Mesenchymal stem cell (in vitro differentiated cells and primary cell): Measurements from ENCODE around the gene KLC4. TPM values are rescaled to one million over a fixed set of nuclear protein-coding genes. Genes with fewer than 3 reads are reported as not detected.

ENCODE experiments used
- DNase-seq: peaks from one replicate; pipeline ENCODE4 v3.0.0-alpha.2; 2013
- H2AFZ ChIP-seq: one replicate; pipeline ENCODE4 v1.6.1; 2013; ENCODE audit warnings: low read depth, mild to moderate bottlenecking, control low read depth, inconsistent platforms, low read length, moderate library complexity
- H2AK5ac ChIP-seq: 2 replicates; pipeline ENCODE4 v1.6.1; 2013; ENCODE audit warnings: low read length, moderate library complexity, mild to moderate bottlenecking, inconsistent platforms; ENCODE audit not compliant: severe bottlenecking
- H2BK120ac ChIP-seq: one replicate; pipeline ENCODE4 v1.6.1; 2013; ENCODE audit warnings: low read depth, mild to moderate bottlenecking, inconsistent platforms, low read length, moderate library complexity
- H2BK12ac ChIP-seq, 2 experiments: one replicate each; pipeline ENCODE4 v1.6.1; 2013; ENCODE audit warnings: inconsistent platforms in 2 of 2, low read length in 2 of 2, mild to moderate bottlenecking in 2 of 2, moderate library complexity in 2 of 2, control low read depth in 1 of 2
- H2BK15ac ChIP-seq: one replicate; pipeline ENCODE4 v1.6.1; 2013; ENCODE audit warnings: mild to moderate bottlenecking, low read depth, inconsistent platforms; ENCODE audit not compliant: poor library complexity, severe bottlenecking
- H2BK5ac ChIP-seq: 2 replicates; pipeline ENCODE4 v1.6.1; 2013; ENCODE audit warnings: low read depth, mild to moderate bottlenecking, low read length, control low read depth, inconsistent platforms; ENCODE audit not compliant: poor library complexity, severe bottlenecking
- H3K14ac ChIP-seq, 2 experiments: one replicate each; pipeline ENCODE4 v1.6.1; 2013; ENCODE audit warnings: inconsistent platforms in 2 of 2, low read length in 2 of 2, control low read depth in 1 of 2, mild to moderate bottlenecking in 1 of 2, moderate library complexity in 1 of 2
- H3K18ac ChIP-seq, 2 experiments: one replicate each; pipeline ENCODE4 v1.6.1; 2013; ENCODE audit warnings: inconsistent platforms in 2 of 2, low read length in 2 of 2, control low read depth in 1 of 2, low read depth in 1 of 2, mild to moderate bottlenecking in 1 of 2
- H3K23ac ChIP-seq, 2 experiments: one replicate each; pipeline ENCODE4 v1.6.1; 2013; ENCODE audit warnings: inconsistent platforms in 2 of 2, low read length in 2 of 2, mild to moderate bottlenecking in 2 of 2, moderate library complexity in 2 of 2, control low read depth in 1 of 2
- H3K27ac ChIP-seq: 2 replicates; pipeline ENCODE4 v1.5.1; 2013; ENCODE audit warnings: mild to moderate bottlenecking, moderate library complexity, low read length, control low read depth, inconsistent platforms; ENCODE audit not compliant: poor library complexity, severe bottlenecking
- H3K27me3 ChIP-seq, 2 experiments: 2 replicates each; pipeline versions ENCODE4 v1.6.1 to v1.7.0; 2013; ENCODE audit warnings: low read length in 2 of 2, mild to moderate bottlenecking in 2 of 2, moderate library complexity in 2 of 2, control low read depth in 1 of 2, inconsistent platforms in 1 of 2; ENCODE audit not compliant: control insufficient read depth in 1 of 2, insufficient read depth in 1 of 2
- H3K36me3 ChIP-seq, 2 experiments: 2 replicates each; pipeline versions ENCODE4 v1.6.1 to v1.7.0; 2013; ENCODE audit warnings: low read length in 2 of 2, control low read depth in 1 of 2, inconsistent platforms in 1 of 2, low read depth in 1 of 2, mild to moderate bottlenecking in 1 of 2; ENCODE audit not compliant: insufficient read depth in 2 of 2, control insufficient read depth in 1 of 2
- H3K4ac ChIP-seq, 2 experiments: one replicate each; pipeline ENCODE4 v1.6.1; 2013; ENCODE audit warnings: inconsistent platforms in 2 of 2, low read length in 2 of 2, mild to moderate bottlenecking in 2 of 2, moderate library complexity in 2 of 2, control low read depth in 1 of 2, low read depth in 1 of 2
- H3K4me1 ChIP-seq: 2 replicates; pipeline ENCODE4 v1.6.1; 2013; ENCODE audit warnings: low read depth, low read length, control low read depth; ENCODE audit not compliant: control insufficient read depth, insufficient read depth
- H3K4me2 ChIP-seq: 2 replicates; pipeline ENCODE4 v1.6.1; 2013; ENCODE audit warnings: low read length, mild to moderate bottlenecking, inconsistent platforms; ENCODE audit not compliant: poor library complexity, severe bottlenecking
- H3K4me3 ChIP-seq, 2 experiments: 2 replicates each; pipeline versions ENCODE4 v1.5.1 to v1.7.0; 2013; ENCODE audit warnings: low read length in 2 of 2, mild to moderate bottlenecking in 2 of 2, control low read depth in 1 of 2, low read depth in 1 of 2; ENCODE audit not compliant: insufficient read depth in 1 of 2
- H3K79me1 ChIP-seq: replicated peaks from 2 replicates; pipeline ENCODE4 v1.6.1; 2013; ENCODE audit warnings: mild to moderate bottlenecking, control low read depth, low read length, inconsistent platforms; ENCODE audit not compliant: poor library complexity, severe bottlenecking
- H3K9ac ChIP-seq: 2 replicates; pipeline ENCODE4 v1.7.0; 2013; ENCODE audit warnings: mild to moderate bottlenecking, low read length, moderate library complexity
- H3K9me3 ChIP-seq: 2 replicates; pipeline ENCODE4 v1.7.0; 2013; ENCODE audit warnings: mild to moderate bottlenecking, low read length; ENCODE audit not compliant: control insufficient read depth
- H4K8ac ChIP-seq: one replicate; pipeline ENCODE4 v1.6.1; 2013; ENCODE audit warnings: inconsistent platforms, mild to moderate bottlenecking, low read length, moderate library complexity
- H4K91ac ChIP-seq: one replicate; pipeline ENCODE4 v1.6.1; 2013; ENCODE audit warnings: mild to moderate bottlenecking, low read length, inconsistent platforms
- WGBS: methylation state at CpG from one replicate; pipeline ENCODE4 v1.1.7; 2013; ENCODE audit warnings: mixed read lengths; 5-methylcytosine and 5-hydroxymethylcytosine counted together
- polyA plus RNA-seq, 2 experiments: library from polyadenylated mRNA; stranded (reverse); fragments of 200-250 nt; gene quantifications; one replicate each; pipeline ENCODE4 v1.2.3, GENCODE V29; 2013

KLC4 gene
- polyA plus RNA-seq (2013, experiment 1 of 2), result 9.8 TPM
- 10.1 TPM for polyA plus RNA-seq (2013, experiment 2 of 2)

DNA sequence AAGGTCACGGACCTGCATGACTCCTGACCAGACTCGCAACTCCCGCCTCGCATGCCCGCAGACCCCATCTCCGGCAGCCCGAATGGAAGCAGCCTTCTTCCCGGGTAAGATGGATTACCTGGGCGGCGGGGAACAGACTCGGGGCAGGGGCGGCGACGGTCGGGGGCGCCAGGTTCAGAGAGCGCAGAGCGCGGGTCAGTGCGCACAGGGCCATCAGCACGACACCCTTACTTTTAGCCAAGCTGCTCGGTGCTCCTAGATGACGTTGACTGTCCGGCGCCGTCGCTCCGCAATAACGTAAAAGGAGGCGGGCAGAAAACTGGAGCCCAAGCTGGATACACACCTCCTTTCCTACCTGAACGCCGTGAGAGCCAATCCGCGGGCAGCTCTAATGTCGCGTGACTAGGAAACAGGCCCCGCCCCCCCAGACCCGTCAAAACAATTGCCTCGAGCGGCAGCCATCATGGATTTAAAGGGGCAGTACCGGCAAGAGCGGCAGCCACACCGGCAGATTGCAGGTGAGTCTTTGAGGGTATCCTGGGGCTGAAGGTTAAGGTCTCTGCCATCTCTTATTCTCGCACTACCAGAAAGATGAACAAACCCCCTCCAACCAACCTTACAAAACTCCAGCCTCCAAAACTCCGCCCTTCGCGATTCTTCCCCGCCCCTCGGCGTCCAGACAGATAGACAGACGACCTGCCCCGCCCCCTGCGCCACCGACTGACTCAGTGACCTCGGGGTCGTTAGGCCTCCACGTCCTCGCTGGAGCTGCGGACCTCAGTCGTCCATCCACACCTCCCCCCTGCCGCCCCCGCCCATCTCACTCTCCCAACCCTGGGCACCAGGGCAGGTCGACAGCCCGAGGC is at the start of gene KLC4, which contains the start of gene MRPL2:
Gene KLC4, plus strand, starts transcription at position 464 of the 866 bp plus-strand sequence. CDS start 1,705 bp downstream, outside the sequence.
Gene MRPL2, minus strand, starts transcription at position 267 of the 866 bp plus-strand sequence. Its CDS starts 53 bp downstream, at position 214.
- Histone ChIP-seq H4K8ac (peak within 1 kb of the TSS; percentile 98), H2AFZ (peak within 1 kb of the TSS; percentile 95), H3K14ac (peak within 1 kb of the TSS in 1 of 2 experiments; percentile 90), H2BK15ac (peak within 1 kb of the TSS; percentile 70), H3K4ac (peak within 1 kb of the TSS; percentile 73 to 89), H3K9ac (peak within 1 kb of the TSS; percentile 99), H3K4me2 (peak within 1 kb of the TSS; percentile 86), H2BK12ac (peak within 1 kb of the TSS in 1 of 2 experiments; percentile 75), H3K18ac (peak within 1 kb of the TSS; percentile 91 to 96), H3K4me3 (peak within 1 kb of the TSS; percentile 93 to 99), H3K27me3 (no peaks in the 10 kb centered on the region), H2BK120ac (peak within 1 kb of the TSS; percentile 64), H3K36me3 (peaks cover 35 to 39% of the 10 kb centered on the region in 2 experiments), H4K91ac (peak within 1 kb of the TSS; percentile 90), H3K79me1 (peaks cover 21% of the 10 kb centered on the region), H3K23ac (peak within 1 kb of the TSS in 1 of 2 experiments; percentile 26), H3K9me3 (no peaks in the 10 kb centered on the region), H3K4me1 (peaks cover 11% of the 10 kb centered on the region), H3K27ac (peak within 1 kb of the TSS; percentile 66), H2AK5ac (peak within 1 kb of the TSS; percentile 59), H2BK5ac (peak within 1 kb of the TSS; percentile 40)
- under 1% methylated on average over 59 of the region's 64 CpGs for WGBS
- peak; percentile 99 for DNase-seq

DNA sequence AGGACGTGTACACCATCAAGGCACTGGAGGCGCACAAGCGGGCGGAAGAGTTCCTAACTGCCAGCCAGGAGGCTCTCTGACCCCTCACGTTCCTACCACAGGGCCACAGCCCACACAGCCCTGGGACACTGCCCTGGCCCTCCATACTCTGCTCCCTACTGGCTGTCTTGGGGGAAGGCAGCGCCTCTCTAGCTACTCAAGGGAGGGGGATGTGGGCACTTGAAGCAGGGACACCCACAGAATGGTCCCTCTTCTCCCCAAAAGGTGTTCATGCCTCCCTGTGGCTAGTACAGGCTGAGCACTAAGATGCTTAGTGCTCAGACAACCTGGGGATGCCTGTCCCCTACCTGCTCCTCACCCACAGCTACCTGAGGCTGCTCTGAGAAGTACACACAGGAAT is 48.2 kb upstream of the KLC4 start:
- H4K91ac ChIP-seq, result no peak overlapping the region
- no peak overlapping the region for H2BK15ac ChIP-seq
- H3K4me2 ChIP-seq, result no peak overlapping the region
- H2BK5ac ChIP-seq, result no peak overlapping the region
- peak overlapping the region; percentile 92 for H3K9ac ChIP-seq
- no peak overlapping the region for H2BK12ac ChIP-seq
- H3K4me3 ChIP-seq, result no peak overlapping the region
- H3K27ac ChIP-seq, result no peak overlapping the region
- H2BK120ac ChIP-seq, result no peak overlapping the region
- no peaks in the 10 kb centered on the region for H3K9me3 ChIP-seq
- H3K18ac ChIP-seq, result no peak overlapping the region
- peaks cover 62 to 63% of the 10 kb centered on the region in 2 experiments for H3K36me3 ChIP-seq
- no peak overlapping the region for H2AK5ac ChIP-seq
- H4K8ac ChIP-seq, result no peak overlapping the region
- H3K79me1 ChIP-seq, result peaks cover 31% of the 10 kb centered on the region
- H3K27me3 ChIP-seq, result no peaks in the 10 kb centered on the region
- 84% methylated on average over 3 of the region's 6 CpGs for WGBS
- H3K4ac ChIP-seq, result no peak overlapping the region
- no peak overlapping the region for H2AFZ ChIP-seq
- no peak overlapping the region for H3K23ac ChIP-seq
- H3K14ac ChIP-seq, result no peak overlapping the region
- H3K4me1 ChIP-seq, result peaks cover 17% of the 10 kb centered on the region
- DNase-seq, result no peak

DNA sequence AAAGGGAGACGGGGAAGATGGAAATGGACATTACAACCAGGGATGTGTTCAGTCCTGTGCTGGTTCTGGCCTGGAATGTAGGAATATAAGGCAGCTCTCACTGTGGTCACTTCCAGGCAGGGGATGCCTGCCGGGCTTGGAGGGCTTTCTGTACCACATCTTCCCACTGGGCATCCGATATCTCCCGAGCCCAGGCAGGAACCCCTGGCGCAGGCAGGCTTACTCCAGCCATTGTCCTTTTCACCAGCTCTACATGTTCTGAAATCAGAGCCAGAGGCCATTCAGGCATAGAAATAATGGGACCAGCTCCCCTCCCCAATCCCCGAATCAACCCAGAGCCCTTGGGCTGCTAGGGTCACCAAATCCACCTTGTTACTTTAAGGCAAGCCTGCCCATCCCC is 47.1 kb upstream of the KLC4 start:
- Histone ChIP-seq H2BK15ac (no peak overlapping the region), H2AK5ac (no peak overlapping the region), H4K91ac (no peak overlapping the region), H2BK120ac (no peak overlapping the region), H3K14ac (no peak overlapping the region), H3K4me1 (peaks cover 27% of the 10 kb centered on the region), H3K36me3 (peaks cover 61 to 63% of the 10 kb centered on the region in 2 experiments), H3K4me3 (peak overlapping the region in 1 of 2 experiments; percentile 92), H2AFZ (no peak overlapping the region), H3K18ac (no peak overlapping the region), H3K9ac (peak overlapping the region; percentile 92), H2BK5ac (no peak overlapping the region), H3K4ac (no peak overlapping the region), H3K79me1 (peaks cover 29% of the 10 kb centered on the region), H4K8ac (no peak overlapping the region), H3K4me2 (no peak overlapping the region), H2BK12ac (no peak overlapping the region), H3K27me3 (no peaks in the 10 kb centered on the region), H3K27ac (no peak overlapping the region), H3K9me3 (no peaks in the 10 kb centered on the region), H3K23ac (no peak overlapping the region)
- WGBS, result 91% methylated on average over 6 of the region's 6 CpGs
- no peak for DNase-seq
